ENCODE measurements around the gene TLE5.

Gene TLE5

DNA sequence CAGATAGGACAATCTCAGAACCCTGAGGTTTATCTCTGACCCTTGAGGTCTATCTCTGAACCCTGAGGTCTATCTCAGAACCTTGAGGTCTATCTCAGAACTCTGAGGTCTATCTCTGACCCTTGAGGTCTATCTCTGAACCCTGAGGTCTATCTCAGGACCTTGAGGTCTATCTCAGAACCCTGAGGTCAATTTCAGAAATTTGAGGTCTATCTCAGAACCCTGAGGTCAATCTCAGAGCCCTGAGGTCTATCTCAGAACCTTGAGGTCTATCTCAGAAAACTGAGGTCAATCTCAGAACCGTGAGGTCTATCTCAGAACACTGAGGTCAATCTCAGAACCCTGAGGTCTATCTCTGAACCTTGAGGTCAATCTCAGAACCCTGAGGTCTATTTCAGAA, 35.5 kb downstream of the TLE5 start:
- TF ChIP-seq, protein P1, sequence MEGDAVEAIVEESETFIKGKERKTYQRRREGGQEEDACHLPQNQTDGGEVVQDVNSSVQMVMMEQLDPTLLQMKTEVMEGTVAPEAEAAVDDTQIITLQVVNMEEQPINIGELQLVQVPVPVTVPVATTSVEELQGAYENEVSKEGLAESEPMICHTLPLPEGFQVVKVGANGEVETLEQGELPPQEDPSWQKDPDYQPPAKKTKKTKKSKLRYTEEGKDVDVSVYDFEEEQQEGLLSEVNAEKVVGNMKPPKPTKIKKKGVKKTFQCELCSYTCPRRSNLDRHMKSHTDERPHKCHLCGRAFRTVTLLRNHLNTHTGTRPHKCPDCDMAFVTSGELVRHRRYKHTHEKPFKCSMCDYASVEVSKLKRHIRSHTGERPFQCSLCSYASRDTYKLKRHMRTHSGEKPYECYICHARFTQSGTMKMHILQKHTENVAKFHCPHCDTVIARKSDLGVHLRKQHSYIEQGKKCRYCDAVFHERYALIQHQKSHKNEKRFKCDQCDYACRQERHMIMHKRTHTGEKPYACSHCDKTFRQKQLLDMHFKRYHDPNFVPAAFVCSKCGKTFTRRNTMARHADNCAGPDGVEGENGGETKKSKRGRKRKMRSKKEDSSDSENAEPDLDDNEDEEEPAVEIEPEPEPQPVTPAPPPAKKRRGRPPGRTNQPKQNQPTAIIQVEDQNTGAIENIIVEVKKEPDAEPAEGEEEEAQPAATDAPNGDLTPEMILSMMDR (IDR thresholded peaks at IDR 0.05; ENCODE audit: low read depth, low read length), result no peak
- H3K4me3 ChIP-seq (ENCODE audit: low read depth, low read length), result no peak overlapping the region

DNA sequence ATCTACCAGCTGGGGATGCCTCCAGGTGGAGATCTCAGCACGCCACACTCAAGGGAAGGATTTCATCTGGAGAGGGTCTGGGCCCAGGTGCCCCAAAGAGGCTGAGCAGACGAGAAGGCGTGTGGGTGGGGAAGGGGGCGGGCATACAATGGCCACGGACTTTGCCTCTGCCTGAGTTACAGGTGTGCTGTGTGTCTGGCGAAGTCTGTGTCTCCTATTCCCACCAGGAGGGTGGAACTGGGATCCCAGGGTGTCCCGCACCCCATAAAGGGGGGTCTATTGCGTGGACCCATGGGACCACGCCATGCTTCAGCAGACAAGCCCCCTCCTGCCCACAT, 36.8 kb downstream of the TLE5 start:
- TF ChIP-seq, protein P1 (IDR thresholded peaks at IDR 0.05; ENCODE audit: low read depth, low read length), result no peak
- H3K4me3 ChIP-seq (ENCODE audit: low read depth, low read length), result no peak overlapping the region

DNA sequence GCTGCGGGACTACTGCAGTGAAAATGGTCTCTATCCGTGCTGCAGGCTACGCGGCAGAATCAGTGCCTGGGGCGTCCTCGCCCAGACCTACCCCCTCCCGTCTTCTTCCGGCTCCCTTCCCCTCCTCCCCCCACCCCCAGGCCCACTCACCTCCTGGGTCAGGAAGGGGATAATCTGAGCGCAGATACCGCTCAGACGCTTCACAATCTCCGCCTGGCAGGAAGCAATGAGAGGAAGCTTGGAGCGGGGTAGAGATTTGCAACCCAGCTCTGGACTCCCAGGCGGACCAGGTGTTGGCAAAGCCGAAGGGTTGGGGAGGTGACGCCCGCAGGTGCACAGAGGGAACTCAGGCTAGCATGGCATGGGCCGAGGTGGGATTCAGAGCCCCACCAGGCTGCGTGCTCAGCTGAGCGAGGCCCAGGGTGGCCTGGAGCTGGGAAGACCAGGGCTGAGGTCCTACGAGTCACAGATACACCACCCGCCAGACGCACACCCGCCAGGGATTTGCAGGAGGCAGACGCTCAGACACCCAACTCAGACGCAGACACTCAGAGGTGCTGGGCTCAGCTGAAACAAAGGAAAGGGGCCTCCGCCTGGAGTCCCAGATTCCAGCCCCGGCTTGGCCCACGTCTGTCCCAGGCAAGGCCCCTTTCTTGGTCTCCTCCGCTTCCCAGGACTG, 37.3 kb downstream of the TLE5 start:
- H3K4me3 ChIP-seq (ENCODE audit: low read depth, low read length), result no peak overlapping the region
- TF ChIP-seq, protein P1 (IDR thresholded peaks at IDR 0.05; ENCODE audit: low read depth, low read length), result no peak

GRCh38 chr19:3024509-3024869, 37.8 kb downstream of the TLE5 start:
- no peak overlapping the region for H3K4me3 ChIP-seq (ENCODE audit: low read depth, low read length)

DNA sequence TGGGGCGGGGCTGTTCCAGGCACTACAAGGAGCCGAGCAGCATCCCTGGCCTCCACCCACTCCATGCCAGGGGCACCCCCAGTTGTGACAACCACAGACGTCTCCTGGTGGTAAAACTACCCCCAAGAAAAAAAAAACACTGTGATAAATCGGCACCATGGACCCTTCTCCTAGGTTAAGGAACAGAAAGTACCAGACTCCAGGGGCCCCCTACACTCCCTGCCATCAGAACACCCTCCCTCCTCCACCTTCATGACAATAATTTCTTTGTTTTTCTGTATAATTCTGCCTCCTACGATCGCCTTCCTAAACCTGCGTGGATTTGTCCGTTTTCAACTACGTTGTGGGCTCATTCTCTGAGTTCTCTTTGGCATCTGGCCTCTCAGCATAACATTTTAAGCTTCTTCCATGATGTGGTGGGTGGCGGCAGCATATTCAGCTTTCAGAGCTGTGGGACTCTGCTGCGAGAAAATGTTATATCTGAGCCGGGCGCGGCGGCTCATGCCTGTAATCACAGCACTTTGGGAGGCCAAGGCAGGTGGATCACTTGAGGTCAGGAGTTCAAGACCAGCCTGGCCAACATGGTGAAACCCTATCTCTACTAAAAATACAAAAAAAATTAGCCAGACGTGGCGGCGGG, 41.9 kb downstream of the TLE5 start:
- TF ChIP-seq, protein P1 (IDR thresholded peaks at IDR 0.05; ENCODE audit: low read depth, low read length), result no peak
- no peak overlapping the region for H3K4me3 ChIP-seq (ENCODE audit: low read depth, low read length)

More at GRCh38 chr19:3024509-3024869, 37.8 kb downstream of the TLE5 start:
- TF ChIP-seq, protein P1 (IDR thresholded peaks at IDR 0.05; ENCODE audit: low read depth, low read length), result no peak

- TF ChIP-seq, protein P1 (IDR thresholded peaks at IDR 0.05; ENCODE audit: low read depth, low read length), result no peak
- H3K4me3 ChIP-seq (ENCODE audit: low read depth, low read length), result no peak overlapping the region
Measured at GRCh38 chr19:3019211-3019854, 43.0 kb downstream of the TLE5 start.

GRCh38 chr19:3017923-3018322, 44.4 kb downstream of the TLE5 start:
- TF ChIP-seq, protein P1 (IDR thresholded peaks at IDR 0.05; ENCODE audit: low read depth, low read length), result no peak
- no peak overlapping the region for H3K4me3 ChIP-seq (ENCODE audit: low read depth, low read length)

All from WI38 (cell line).